Thyroid gland (tissue), 4 donors: ENCODE measurements around the gene NUDT22.

ENCODE experiments used
- POLR2A ChIP-seq, 2 donors: fragments of 450-650 bp; IDR thresholded peaks; one replicate each; pipeline ENCODE4 v1.6.1; 2017; ENCODE audit warnings: antibody characterized with exemption in 2 of 2, mild to moderate bottlenecking in 2 of 2, moderate library complexity in 1 of 2
- TF ChIP-seq, protein P1 (sequence below), 6 experiments: fragments of 200-600 bp in 3 of 6; fragments of 450-650 bp in 3 of 6; sonication (generic) in 3 of 6; IDR thresholded peaks; one replicate each; pipeline ENCODE4 v1.5.1; 2016 to 2019; ENCODE audit warnings: antibody characterized with exemption in 6 of 6, mild to moderate bottlenecking in 2 of 6, inconsistent platforms in 1 of 6, moderate library complexity in 1 of 6

DNA sequence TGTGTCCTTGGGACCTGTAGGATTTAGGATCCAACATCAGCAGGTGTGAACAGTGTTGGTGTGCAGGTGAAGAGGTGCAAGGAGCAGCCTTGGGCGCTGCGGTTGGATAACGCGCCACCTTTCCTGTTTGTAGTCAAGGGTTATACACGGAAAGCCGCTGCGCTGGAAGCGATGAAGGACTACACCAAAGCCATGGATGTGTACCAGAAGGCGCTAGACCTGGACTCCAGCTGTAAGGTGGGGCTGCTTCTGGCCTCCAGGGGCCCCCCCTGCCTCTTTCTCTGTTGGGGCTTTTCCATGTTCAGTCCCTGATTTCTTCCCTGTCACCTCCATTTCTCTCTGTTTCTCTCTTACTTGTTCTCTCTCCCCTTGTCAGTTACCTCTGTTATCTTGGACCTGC is 23.1 kb upstream of the NUDT22 start:
- TF ChIP-seq, protein P1, sequence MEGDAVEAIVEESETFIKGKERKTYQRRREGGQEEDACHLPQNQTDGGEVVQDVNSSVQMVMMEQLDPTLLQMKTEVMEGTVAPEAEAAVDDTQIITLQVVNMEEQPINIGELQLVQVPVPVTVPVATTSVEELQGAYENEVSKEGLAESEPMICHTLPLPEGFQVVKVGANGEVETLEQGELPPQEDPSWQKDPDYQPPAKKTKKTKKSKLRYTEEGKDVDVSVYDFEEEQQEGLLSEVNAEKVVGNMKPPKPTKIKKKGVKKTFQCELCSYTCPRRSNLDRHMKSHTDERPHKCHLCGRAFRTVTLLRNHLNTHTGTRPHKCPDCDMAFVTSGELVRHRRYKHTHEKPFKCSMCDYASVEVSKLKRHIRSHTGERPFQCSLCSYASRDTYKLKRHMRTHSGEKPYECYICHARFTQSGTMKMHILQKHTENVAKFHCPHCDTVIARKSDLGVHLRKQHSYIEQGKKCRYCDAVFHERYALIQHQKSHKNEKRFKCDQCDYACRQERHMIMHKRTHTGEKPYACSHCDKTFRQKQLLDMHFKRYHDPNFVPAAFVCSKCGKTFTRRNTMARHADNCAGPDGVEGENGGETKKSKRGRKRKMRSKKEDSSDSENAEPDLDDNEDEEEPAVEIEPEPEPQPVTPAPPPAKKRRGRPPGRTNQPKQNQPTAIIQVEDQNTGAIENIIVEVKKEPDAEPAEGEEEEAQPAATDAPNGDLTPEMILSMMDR (IDR thresholded peaks at IDR 0.05) = no peak
- no peak for TF ChIP-seq POLR2A (IDR thresholded peaks at IDR 0.05)
